Nephron progenitor cell (in vitro differentiated cells): ENCODE data around the gene COL27A1.

ENCODE experiments used
- DNase-seq: peaks from one replicate; pipeline ENCODE4 v3.0.0; 2021
- H3K27ac Mint-ChIP-seq: 2 replicates; pipeline ENCODE4 v1.8.0; 2021; ENCODE audit warnings: mild to moderate bottlenecking, moderate library complexity, mixed read lengths
- H3K27me3 Mint-ChIP-seq: 2 replicates; pipeline ENCODE4 v1.8.0; 2021; ENCODE audit warnings: mild to moderate bottlenecking, low read depth, mixed read lengths; ENCODE audit not compliant: poor library complexity
- H3K36me3 Mint-ChIP-seq: 2 replicates; pipeline ENCODE4 v1.8.0; 2021; ENCODE audit warnings: low read depth, mixed read lengths
- H3K4me1 Mint-ChIP-seq: 2 replicates; pipeline ENCODE4 v1.8.0; 2021; ENCODE audit warnings: mixed read lengths
- H3K4me3 Mint-ChIP-seq: 2 replicates; pipeline ENCODE4 v1.8.0; 2021; ENCODE audit warnings: mild to moderate bottlenecking, moderate library complexity, mixed read lengths
- H3K9me3 Mint-ChIP-seq: 2 replicates; pipeline ENCODE4 v1.8.0; 2021; ENCODE audit warnings: mild to moderate bottlenecking, moderate library complexity, mixed read lengths
- CTCF ChIP-seq: fragments of 200-600 bp; sonication (generic); IDR thresholded peaks from 2 replicates; pipeline ENCODE4 v1.5.0; 2021; ENCODE audit warnings: antibody characterized with exemption

Gene COL27A1

GRCh38 chr9:114193090-114193489 is 37.8 kb downstream of the COL27A1 start:
- H3K27ac Mint-ChIP-seq, result peak overlapping the region; percentile 32
- no peaks in the 10 kb centered on the region for H3K27me3 Mint-ChIP-seq
- H3K4me3 Mint-ChIP-seq, result no peak overlapping the region

DNA sequence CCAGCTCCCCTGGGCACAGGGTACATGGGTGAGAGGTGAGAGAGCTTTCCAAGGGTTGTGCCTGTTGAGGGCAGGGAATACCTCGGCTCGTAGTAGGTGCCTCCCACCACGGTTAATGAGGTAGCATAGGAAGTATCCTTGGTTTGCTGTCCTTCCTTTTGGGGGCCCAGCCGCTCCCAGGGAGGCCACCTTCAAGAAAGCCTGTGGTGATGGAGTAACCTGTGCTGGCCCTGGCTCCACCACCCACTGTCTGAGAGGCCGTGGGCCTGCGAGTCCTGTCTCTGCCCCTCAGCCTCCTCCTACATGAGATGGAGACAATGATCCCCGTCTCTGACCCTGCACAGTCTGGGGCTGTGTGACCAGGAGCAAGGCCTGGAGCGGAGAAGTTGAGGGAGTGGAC is 40.8 kb downstream of the COL27A1 start:
- H3K9me3 Mint-ChIP-seq, result peaks cover 4% of the 10 kb centered on the region
- no peak overlapping the region for H3K27ac Mint-ChIP-seq
- no peak overlapping the region for H3K4me3 Mint-ChIP-seq

More at GRCh38 chr9:114193090-114193489, 37.8 kb downstream of the COL27A1 start:
- Mint-ChIP-seq H3K9me3 (peaks cover 30% of the 10 kb centered on the region), H3K4me1 (no peaks in the 10 kb centered on the region), H3K36me3 (peaks cover 39% of the 10 kb centered on the region)
- TF ChIP-seq CTCF, result no peak
- no peak for DNase-seq

GRCh38 chr9:114196979-114197622 is 41.8 kb downstream of the COL27A1 start:
- H3K36me3 Mint-ChIP-seq, result peaks cover 4% of the 10 kb centered on the region
- TF ChIP-seq CTCF, result no peak
- DNase-seq, result no peak
- H3K4me1 Mint-ChIP-seq, result peaks cover 25% of the 10 kb centered on the region
- H3K4me3 Mint-ChIP-seq, result no peak overlapping the region
- H3K9me3 Mint-ChIP-seq, result no peaks in the 10 kb centered on the region
- no peak overlapping the region for H3K27ac Mint-ChIP-seq
- no peaks in the 10 kb centered on the region for H3K27me3 Mint-ChIP-seq

More for the DNA sequence above, 40.8 kb downstream of the COL27A1 start:
- H3K36me3 Mint-ChIP-seq, result peaks cover 13% of the 10 kb centered on the region
- peaks cover 18% of the 10 kb centered on the region for H3K4me1 Mint-ChIP-seq
- no peak for DNase-seq
- no peak for TF ChIP-seq CTCF
- H3K27me3 Mint-ChIP-seq, result no peaks in the 10 kb centered on the region

- no peak overlapping the region for H3K4me3 Mint-ChIP-seq
- no peak overlapping the region for H3K27ac Mint-ChIP-seq
- peaks cover 25% of the 10 kb centered on the region for H3K4me1 Mint-ChIP-seq
- H3K9me3 Mint-ChIP-seq, result no peaks in the 10 kb centered on the region
- no peak for TF ChIP-seq CTCF
- no peak for DNase-seq
- peaks cover 4% of the 10 kb centered on the region for H3K27me3 Mint-ChIP-seq
- H3K36me3 Mint-ChIP-seq, result peaks cover 13% of the 10 kb centered on the region
These were observed 43.1 kb downstream of the COL27A1 start for GRCh38 chr9:114198249-114199040.

GRCh38 chr9:114200721-114201300 is 45.5 kb downstream of the COL27A1 start:
- no peak overlapping the region for H3K4me3 Mint-ChIP-seq
- H3K9me3 Mint-ChIP-seq, result no peaks in the 10 kb centered on the region
- H3K27ac Mint-ChIP-seq, result no peak overlapping the region
- TF ChIP-seq CTCF, result no peak
- H3K27me3 Mint-ChIP-seq, result peaks cover 4% of the 10 kb centered on the region
- H3K4me1 Mint-ChIP-seq, result peaks cover 27% of the 10 kb centered on the region
- H3K36me3 Mint-ChIP-seq, result peaks cover 13% of the 10 kb centered on the region
- DNase-seq, result no peak
